Measurements from ENCODE around the gene MLEC. TPM values are rescaled to one million over a fixed set of nuclear protein-coding genes. Genes with fewer than 3 reads are reported as not detected.
"Not testable (repeated sequence)": the region's sequence is repeated elsewhere in the genome, so short reads cannot be mapped to it uniquely, and the experiment has no call there.

Gene MLEC
- total RNA-seq, 1 donor from 2014 or later = 35.5 TPM

DNA sequence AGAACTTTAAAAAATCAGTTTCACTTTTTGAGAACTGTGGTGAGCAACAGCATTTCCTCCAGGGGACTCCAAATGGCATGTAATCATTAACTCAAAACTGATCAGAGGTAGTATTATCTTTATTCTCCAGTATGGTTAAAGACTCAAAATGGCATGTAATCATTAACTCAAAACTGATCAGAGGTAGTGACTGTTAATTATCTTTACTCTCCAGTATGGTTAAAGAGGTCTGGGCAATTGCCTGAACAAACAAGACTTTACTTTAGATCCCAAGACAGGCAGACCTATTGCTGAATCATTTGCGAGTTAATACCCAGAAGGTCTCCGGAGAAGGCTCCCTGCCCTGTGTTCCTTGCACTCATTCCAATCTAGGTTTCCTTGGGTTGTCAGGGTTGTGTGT, 32.1 kb downstream of the MLEC start:
- FAIRE-seq (no peak), DNase-seq (ENCODE audit: low spot score in 2 of 2) (no peak)

DNA sequence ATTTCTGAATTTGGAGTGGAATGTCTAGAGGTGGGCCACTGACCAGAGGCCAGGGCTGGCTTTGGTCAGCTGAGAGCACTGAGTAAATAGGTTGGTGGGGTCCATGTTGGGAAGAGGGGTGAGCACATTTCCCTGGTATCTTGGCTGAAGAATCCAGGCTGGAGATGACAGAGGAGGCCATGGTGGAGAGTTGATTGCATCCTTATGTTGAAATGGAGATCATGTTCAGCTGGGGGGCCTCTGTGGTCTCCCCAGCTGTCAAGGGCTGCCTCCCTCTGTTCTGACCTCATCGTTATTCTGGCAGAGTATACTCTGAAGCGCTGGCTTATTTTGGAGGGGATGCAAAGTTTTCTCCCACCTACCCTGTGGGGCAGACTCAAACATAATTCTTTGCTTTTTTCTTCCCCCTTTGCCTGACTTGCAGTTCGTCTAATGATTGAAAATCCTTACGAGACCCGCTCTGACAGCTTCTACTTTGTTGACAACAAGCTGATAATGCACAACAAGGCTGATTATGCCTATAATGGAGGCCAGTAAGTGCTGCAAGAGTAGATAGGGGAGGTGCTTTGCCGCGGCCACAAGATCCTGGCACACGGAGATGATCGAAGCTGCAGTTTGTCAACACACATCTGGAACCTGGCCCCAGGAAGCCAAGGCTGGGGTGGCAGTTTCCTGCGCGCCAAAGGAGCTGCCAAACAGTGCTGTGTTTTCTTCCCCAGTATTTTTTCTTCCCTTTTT, 32.7 kb downstream of the MLEC start:
- DNase-seq (ENCODE audit: low spot score in 2 of 2) (no peak), FAIRE-seq (no peak)

DNA sequence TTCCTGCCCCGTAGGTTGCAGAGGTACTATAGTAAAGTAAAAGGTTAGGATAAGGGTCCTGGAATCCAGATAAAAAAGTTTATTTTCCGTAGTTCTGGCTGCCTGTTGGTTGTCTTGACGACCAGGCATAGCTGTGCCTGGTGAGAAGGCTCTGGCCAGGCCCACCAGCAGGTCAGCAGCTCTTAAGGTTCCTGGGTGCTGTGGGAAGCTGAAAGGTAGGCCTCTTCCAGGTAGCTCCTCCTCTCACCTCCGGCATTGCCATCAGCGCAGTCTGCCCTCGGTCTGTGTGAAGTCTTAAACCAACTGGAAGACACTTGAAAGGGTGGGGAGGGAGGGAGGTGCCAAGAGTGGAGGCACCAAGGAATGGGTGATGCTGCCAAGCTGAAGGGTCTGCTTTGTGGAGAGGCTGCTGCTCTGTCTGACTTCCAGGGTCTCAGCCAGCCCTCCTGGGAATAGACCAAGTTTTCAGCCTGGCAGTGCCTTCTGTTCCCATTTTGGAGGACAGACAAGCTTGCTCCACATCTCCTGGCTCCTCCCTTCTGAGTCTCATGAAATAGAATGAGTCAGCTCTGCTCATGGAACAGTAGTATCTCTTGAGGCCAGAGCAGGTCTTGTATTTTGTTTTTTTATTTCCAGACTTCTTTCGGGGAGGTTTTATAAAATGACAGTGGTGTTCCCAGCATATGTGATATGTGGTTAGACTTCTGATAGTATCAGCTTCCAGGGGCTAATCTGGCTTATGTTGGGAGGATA, 33.5 kb downstream of the MLEC start:
- no peak for FAIRE-seq

DNA sequence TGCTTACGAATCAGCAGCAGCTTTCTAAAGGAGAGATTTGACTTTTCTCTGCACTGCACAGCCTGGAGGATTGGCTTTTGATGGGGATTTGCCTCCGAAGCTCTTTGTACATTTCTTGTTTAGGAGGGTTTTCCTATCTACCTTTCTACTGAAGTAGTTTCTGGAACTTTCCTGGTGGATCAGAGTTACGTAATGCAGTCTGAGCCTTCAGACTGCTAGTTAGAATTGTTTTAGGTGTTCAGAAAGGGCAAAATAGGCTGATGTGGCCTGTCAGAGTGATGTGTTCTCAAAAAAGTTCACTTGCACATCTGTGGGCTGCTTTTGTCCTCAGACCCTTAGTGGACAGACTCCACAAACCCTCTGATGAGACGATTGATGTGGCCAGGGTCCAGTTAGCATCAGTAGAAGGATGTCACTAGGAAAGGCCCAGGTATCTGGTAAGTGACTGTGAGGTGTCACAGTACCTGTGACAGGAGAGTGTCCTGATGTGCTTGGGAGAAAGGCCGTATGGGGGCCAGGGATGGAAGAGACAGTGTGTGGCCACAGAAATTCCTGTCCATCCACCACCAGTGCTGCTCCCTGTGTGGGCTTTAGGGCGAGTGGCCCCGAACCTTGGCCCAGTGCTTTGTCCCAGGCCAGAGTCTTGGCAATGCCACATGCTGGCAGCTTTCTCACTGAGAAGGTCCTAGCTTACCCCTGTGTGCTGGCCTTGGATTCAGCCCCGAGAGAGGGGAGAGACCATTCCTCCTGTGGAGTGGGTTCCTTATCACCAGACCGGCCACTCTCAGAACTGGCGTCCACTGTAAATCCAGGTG, 34.2 kb downstream of the MLEC start:
- FAIRE-seq = no peak
- no peak for DNase-seq (ENCODE audit: low spot score in 2 of 2)

More for the DNA sequence above, 33.5 kb downstream of the MLEC start:
- peak in 1 of 2 donors; percentile 41 for DNase-seq (ENCODE audit: low spot score in 2 of 2)

DNA sequence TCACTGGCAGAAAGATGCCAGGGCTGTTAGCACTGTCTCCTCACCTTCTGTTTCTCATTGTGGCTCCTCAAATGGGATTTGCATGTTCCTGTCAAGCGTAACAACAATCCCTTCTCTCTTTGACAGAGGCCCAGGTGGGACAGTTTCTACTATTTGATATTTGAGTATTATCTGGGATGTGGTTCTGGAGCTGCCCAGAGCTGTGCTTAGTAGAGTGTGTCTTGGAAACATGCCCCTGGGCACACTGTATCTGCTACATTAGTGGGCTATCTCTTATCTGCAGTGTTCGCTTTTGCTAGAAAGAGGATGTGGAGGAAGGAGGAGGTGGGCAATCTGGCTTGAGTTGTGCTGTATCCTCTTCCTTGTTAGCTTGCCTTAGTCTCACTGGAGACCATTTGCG, 34.9 kb downstream of the MLEC start:
- FAIRE-seq (no peak), DNase-seq (ENCODE audit: low spot score in 2 of 2) (no peak)

DNA sequence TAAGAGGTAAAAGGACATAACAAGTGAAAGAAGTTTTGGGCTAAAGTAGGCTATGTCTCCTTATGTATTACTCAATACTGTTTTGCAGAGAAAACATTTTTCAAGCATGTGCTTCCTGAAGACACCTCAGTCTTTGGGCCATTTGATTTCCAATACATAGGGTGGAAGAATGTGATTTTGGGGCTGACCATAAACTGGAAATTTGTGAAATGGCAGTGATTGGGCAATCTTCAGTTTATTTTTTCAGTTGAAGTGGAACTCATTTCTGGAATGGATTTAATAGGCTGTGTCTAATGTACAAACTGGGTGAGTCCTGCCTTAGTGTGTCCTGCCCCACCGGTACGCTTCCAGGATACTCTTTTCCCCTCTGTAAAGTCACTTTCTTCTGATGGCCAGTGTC, 35.8 kb downstream of the MLEC start:
- FAIRE-seq (no peak), DNase-seq (ENCODE audit: low spot score in 2 of 2) (no peak)

DNA sequence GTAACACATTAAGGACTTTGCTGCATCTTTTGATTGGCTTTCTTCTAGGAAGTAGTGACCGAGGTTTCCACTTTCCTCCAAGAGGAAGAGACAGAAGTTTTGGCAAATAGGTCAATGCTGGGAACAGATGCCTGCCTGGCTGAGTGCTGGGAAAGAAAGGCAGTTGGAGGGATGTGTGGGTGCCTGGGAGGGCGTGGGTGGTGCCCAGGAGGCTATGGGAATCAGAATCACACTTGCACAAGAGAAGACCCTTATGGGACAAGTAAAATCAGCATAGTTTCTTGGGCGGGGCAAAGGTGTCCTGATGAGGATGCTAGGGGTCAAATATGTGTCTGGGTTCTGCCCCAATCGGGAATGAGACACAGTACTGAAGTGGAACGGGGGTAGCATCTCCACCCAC, 37.8 kb downstream of the MLEC start:
- DNase-seq (ENCODE audit: low spot score in 2 of 2) = no peak
- FAIRE-seq = no peak

DNA sequence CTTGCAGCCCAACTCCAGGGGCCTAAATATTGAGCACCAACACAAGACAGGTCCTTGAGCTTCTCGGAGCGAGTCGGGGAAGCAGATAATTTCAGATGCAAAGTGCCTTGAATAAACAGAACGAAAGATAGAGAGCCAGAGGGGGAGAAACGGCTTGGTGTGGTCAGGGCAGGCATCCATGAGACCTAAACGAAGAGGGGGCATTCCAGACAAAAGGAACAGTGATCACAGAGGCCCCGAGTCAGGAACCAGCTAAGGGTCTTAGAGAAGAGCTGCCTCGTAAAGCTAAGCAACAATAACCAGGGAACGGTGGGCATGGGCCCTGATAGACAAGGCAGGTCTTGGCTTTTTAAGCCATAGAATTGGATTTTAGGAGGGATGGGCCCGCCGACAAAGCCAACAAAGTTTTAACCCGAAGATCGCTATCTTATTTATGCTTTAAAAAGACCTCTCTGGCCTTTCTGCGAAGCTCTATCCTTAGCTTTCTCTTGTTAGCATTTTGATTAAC, 38.3 kb downstream of the MLEC start:
- FAIRE-seq (no peak), DNase-seq (ENCODE audit: low spot score in 2 of 2) (no peak)

DNA sequence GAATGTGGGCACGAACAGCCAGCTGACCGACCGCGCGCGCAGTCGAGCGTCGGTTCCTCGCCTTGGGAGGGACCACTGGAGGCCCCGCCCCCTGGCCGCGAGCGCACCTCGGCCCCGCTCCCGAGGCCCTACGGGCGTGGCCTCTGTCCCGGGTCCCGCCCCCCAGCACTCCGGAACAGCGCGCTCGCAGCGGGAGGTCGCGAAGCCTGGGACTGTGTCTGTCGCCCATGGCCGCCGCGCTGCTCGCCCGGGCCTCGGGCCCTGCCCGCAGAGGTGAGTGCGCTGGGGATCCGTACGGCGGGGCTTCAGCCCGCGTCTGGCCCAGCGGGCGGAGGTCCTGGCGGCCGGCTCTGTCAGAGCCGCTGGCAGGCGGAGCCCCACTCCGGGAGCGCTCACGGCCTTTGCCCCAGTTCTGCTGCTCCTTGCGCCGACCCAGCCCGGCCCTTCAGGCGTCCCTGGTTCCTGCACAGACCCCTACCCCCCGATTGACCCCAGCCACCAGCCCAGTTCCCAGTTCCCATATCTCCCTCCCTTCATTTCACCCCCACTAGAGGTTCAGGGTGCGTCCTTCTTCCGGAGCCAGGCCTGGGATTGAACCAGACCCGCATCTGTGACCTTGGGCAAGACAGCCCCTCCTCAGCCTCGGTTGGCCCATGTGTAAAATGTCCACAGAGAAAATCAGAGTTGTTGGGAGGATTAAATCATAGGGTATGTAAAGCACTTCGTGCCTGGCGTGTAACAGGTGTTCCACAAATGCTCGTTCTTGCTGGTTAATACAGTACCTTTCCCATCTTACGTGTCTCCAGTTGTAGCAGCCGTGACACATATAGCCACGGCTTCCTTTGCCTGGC, 38.9 kb downstream of the MLEC start, which contains the start of gene ACADS:
ACADS (plus strand) TSS at position 168 of the 851 bp plus-strand sequence; CDS start at position 228, 60 bp downstream.
- FAIRE-seq (no peak), DNase-seq (ENCODE audit: low spot score in 2 of 2) (peak; percentile 92 to 98)

DNA sequence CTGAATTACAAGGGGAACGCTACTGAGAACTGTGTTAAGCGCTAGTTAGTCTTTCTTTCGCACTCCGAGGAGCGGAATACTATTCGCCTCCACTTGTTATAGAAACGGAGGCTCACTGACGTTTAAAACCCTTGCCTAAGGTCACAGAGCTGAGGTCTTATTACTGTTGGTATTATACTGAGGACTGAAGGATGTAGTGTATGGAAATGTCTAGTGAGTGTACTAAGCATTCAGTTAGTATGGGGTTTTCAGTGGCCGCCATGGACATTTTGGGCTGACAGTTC, 39.5 kb downstream of the MLEC start:
- no peak for FAIRE-seq
- DNase-seq (ENCODE audit: low spot score in 2 of 2) = no peak

DNA sequence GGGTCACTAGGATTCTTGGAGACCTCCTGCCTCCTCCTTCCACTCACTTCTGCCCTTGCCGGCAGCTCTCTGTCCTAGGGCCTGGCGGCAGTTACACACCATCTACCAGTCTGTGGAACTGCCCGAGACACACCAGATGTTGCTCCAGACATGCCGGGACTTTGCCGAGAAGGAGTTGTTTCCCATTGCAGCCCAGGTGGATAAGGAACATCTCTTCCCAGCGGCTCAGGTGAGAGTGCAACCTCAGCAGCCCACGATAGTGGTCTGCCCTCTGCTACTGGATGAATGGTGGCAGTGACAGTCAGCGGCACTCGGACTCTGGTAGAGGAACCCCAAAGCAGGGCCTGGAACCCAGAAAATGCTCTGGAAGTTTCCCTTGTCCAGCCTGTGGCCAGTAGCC, 40.0 kb downstream of the MLEC start:
- DNase-seq (ENCODE audit: low spot score in 2 of 2) = no peak
- no peak for FAIRE-seq

DNA sequence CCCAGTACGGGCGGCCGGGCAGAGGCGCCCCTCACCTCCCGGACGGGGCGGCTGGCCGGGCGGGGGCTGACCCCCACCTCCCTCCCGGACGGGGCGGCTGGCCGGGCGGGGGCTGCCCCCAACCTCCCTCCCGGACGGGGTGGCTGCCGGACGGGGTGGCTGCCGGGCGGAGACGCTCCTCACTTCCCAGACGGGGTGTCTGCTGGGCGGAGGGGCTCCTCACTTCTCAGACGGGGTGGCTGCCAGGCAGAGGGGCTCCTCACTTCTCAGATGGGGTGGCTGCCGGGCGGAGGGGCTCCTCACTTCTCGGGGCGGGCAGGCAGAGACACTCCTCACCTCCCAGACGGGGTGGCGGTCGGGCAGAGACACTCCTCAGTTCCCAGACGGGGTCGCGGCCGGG, 45.2 kb downstream of the MLEC start:
- FAIRE-seq; DNase-seq (ENCODE audit: low spot score in 2 of 2): not testable (repeated sequence)

DNA sequence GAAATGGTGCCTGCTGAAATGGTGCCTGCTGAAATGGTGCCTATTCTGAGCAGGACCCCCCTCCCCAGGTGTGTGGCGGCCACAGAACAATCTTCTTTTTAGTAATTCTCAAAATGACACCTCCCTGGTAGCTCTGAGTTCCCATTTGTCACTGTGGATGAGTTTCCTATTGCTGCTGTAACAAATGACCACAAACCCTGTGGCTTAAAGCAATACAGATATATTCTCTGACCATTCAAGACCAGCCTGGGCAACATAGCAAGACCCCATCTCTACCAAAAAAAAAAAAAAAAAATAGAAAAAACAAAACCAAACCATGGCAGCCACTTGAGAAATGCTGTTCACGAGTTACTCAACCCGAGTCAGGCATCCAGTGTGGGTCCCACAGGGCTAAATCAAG, 46.6 kb downstream of the MLEC start:
- DNase-seq (ENCODE audit: low spot score in 2 of 2) (no peak), FAIRE-seq (no peak)

DNA sequence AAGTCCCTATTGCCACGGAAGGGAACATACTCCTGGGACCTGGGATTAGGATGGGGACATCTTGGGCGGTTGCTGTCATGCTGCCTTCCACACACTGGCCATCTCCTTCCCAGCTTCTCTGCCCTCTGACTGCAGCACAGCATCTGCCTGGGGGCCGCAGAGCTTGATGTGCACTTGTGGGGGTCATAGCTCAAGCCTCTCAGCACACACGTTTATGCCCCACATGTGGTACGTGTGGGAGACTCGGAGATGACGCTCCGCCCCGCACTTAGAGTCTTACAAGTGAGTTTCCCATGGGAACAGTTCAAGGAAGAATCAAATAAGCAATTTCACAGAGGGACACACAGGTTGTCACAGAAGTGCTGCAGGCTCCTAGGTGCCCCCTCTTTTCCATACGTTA, 47.3 kb downstream of the MLEC start:
- DNase-seq (ENCODE audit: low spot score in 2 of 2) = no peak
- no peak for FAIRE-seq

DNA sequence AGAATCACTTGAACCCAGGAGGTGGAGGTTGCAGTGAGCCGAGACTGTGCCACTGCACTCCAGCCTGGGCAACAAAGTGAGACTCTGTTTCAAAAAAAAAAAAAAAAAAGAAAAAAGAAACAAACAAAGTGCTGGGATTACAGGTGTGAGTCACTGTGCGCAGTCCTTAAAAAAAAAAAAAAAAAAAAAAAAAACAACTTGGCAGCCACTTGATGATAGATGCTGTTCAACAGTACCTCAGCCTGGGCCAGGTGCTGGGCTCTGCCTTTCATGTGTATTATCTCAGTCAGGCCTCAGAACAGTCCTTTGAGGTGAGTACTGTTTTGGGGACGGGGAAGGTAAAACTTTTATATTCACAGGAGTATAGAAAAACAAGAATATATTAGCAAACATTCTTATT, 48.2 kb downstream of the MLEC start:
- FAIRE-seq = no peak
- no peak for DNase-seq (ENCODE audit: low spot score in 2 of 2)

DNA sequence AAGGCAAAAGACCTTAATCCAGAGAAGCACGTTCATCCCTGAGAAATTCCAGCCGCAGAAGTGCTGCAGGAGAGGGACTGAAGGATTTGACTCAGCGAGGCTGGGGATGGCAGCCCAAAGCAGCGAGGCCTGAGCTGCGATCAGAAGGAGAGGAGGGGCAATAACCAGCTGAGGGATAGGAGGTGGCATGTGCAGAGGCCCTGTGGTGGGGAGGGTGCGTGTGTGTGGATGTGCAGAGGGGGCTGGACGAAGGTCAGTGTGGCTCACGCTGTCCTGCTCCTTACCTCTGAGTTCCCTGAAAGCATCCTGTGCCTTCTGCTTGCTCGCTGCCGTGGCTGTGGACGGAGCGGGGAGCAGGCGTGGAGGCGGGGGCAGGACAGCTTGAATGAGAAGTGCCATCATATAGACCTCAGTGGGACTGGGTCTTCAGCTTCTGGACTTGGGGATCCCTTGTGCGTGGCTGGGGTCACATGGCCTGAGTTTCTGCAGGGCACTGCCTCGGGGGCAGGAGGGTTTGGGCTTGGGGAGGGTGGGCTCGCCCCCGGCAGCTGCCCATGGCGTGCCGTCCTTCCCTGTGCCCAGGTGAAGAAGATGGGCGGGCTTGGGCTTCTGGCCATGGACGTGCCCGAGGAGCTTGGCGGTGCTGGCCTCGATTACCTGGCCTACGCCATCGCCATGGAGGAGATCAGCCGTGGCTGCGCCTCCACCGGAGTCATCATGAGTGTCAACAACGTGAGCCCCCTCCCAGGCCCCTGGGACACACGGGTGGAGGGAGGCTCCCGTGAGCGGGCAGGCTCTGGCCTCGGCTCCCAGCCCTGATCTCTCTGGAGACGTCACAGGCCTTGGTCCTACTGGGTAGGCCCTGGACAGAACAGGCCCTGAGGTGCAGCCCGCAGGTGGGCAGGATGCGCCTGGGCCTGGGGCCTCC, 49.7 kb downstream of the MLEC start:
- FAIRE-seq (no peak), DNase-seq (ENCODE audit: low spot score in 2 of 2) (no peak)

DNA sequence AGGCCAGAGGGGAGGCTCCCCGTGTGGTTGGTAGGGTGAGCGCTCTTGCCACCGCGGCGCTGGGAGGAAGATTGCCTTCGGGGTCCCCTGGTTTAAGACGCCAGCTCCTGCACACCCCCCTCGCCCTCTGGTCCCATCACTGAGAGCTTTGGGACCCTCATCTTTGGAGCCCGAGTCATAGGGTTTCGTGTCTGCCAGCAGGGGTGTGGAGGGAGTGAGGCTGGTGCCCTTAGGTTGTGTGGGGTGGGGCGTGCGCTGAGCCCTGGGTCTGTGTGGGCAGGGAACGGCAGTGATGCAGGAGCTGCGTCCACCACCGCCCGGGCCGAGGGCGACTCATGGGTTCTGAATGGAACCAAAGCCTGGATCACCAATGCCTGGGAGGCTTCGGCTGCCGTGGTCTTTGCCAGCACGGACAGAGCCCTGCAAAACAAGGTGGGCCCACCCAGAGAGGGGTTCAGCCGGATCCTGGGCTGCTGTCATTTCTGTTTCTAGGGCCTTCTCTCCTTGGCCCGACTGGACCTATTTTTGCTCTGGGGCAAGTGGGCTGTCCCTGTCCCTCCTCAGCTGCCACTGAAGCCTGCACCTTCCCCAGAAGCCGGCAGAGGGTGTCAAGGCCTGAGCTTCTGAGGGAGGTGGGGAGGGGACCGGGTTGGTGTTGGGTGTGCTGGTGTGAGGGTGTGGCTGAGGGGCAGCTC, 50.8 kb downstream of the MLEC start:
- no peak for FAIRE-seq
- DNase-seq (ENCODE audit: low spot score in 2 of 2) = no peak

DNA sequence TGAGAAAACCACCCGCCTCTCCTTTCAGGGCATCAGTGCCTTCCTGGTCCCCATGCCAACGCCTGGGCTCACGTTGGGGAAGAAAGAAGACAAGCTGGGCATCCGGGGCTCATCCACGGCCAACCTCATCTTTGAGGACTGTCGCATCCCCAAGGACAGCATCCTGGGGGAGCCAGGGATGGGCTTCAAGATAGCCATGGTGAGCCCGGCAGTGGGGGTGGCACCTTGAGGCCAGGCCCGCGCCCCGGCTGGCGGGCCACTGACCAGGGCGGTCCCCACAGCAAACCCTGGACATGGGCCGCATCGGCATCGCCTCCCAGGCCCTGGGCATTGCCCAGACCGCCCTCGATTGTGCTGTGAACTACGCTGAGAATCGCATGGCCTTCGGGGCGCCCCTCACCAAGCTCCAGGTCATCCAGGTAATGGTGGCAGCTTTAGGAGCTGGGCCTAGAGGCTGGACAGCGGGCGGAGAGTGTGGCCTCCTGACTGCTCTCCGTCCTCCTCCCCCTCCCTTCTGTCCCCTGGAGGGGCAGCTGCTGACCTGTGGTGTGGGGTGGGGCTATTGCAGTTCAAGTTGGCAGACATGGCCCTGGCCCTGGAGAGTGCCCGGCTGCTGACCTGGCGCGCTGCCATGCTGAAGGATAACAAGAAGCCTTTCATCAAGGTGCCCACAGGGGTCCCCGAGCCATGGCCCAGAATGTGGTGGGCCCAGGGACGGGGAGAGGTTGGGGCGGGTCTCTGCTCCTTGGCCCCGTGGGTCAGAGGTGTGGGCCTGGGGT, 51.5 kb downstream of the MLEC start:
- no peak for DNase-seq (ENCODE audit: low spot score in 2 of 2)
- no peak for FAIRE-seq
